Measurements from ENCODE around the gene TBC1D24.
A peak's percentile ranks its signal among the peaks of the same experiment; 100 is the strongest.
"Not testable (repeated sequence)": the region's sequence is repeated elsewhere in the genome, so short reads cannot be mapped to it uniquely, and the experiment has no call there.

TBC1D24 gene

DNA sequence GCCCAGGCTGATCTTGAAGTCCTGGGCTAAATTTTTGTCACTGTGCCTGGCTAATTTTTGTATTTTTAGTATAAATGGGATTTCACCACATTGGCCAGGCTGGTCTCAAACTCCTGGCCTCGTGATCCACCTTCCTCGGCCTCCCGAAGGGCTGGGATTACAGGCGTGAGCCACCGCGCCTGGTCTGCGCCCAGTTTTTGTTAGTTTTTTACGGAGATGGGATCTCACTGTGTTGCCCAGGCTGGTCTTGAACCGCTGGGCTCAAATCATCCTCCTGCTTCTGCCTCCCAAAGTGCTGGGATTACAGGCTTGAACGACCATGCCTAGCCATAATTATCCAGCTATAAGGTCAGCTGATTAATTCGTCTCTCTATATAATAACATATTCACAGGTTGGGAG is 59.0 kb downstream of the TBC1D24 start:
- DNase-seq, result no peak

DNA sequence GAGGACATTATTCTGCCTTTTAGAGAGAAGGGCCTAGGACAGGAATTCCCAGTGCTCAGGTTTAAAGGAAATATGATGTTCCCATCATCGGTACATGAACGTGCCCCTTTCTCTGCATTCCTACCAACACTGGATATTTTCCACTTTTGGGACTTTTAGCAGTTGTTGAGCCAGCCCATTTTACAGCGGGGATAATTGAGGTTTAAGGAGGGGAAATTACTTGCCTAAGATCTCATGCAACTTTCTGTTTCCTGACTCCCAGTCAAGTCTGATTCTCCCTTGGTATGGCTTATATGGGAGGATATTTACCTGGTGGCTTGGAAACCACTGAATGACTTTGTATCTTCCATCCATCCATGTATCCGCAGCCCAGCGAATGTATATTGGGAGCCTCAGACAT is 59.4 kb downstream of the TBC1D24 start:
- DNase-seq, result not testable (repeated sequence)

DNA sequence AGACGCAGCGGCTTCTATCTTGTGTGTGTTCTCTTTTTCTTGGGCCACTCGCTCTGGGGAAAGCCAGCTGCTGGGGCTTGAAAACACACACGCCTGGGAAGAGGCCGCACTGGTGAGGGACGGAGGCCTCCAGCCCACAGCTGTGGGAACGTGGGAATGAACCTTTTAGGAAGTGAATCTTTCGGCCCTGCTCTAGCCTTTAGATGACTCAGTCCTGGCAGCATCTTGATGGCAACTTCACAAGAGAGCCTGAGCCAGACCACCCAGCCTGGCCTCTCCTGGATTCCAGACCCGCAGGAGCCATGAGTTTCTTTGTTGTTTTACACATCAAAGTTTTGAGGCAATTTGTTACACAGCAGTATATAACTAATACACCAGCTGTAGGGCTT is 60.7 kb downstream of the TBC1D24 start:
- DNase-seq, result no peak

DNA sequence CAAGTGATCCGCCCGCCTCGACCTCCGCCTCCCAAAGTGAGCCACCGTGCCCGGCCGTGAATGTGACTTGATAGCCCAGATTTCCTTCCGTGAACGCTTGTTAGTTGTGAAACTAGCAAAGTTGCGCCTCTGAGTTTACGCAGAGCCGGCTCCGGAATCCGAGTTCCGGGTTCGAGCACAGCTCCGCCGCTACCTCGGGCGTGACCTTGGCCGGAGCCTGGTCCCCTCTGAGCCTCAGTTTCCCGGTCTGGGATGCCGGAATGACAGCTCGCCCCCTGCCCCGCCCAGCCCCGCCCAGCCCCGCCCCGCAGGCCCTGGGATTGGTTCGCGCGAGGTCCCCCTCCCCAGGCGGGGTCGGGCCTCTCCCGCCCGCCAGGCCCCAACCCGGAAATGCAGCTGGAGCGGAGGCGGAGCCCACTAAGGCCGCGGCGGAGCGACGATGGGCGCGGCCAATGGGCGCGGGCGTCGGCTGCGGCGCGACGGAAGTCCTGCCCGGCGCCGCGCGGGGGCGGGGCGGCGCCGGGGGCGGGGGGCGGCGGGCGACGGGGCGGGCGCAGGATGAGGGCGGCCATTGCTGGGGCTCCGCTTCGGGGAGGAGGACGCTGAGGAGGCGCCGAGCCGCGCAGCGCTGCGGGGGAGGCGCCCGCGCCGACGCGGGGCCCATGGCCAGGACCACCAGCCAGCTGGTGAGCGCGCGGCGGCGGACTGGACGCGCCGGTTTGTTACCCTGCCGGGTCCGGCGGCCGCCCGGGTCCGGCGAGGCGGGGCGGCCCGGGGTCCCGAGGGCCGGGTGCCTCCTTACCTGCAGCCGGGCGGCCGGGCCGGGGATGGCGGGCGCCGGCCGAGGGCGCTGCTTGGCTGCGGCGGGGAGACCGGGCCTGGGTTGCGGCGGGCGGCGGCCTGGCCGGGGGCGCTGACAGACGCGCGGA is 62.8 kb downstream of the TBC1D24 start, which contains the start of gene PDPK1:
Gene PDPK1, plus strand, starts transcription at position 571 of the 929 bp plus-strand sequence. Its CDS starts 92 bp downstream, at position 663.
- DNase-seq, result peak; percentile 63

DNA sequence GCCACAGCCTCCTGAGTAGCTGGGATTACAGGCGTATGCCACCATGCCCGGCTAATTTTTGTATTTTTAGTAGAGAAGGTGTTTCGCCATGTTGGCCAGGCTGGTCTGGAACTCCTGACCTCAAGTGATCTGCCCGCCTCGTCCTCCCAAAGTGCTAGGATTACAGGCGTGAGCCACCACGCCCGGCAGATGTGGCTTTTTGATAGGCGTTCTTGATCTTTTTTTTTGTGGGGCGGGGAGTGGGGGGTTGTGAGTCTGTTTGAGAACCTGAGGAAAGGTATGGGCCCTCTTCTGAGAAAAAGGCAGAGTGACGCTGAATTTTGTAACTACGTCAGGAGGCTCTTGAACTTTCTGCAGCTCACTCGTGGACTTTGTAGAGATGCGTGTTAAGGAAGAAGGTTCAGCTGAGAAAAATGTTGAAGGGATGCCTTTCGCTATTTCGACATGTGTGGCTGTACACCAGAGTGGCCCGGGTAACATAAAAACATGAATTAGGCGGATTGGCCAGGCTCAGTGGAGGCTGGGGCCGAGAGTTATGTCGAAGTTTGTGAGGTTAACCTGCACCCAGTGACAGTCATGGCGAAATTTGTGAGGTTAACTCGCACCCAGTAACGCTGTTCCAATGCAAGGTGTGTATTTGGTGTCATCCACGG is 64.4 kb downstream of the TBC1D24 start:
- DNase-seq, result not testable (repeated sequence)

DNA sequence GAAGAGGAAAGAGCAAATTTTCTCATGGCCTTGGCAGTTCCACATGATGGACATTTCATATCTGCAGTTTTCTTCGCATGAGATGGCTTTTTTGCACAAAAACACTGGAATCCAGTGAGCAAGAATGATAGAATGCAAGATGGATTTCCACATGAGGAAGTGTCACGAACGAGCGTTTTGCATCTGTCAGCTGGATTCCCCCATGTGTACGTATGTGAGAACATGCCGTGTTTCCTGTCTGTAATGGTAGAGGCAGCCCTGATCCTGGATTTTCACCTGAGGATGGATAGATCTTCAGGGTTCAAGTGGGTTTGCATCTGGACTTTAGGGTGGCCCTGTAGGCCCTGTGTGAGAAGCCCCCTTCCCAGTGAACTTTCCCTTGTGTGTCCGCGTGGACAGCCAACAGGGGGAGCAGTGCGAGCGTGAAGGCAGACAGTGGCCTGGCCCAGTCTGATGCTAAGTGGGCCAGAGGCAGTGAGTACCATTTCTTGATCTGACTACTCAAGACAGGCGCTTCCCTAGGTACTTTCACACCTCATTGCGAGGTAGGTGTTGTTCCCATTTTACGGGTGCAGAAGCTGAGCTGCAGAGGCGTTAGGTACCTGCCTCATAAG is 65.0 kb downstream of the TBC1D24 start:
- not testable (repeated sequence) for DNase-seq

DNA sequence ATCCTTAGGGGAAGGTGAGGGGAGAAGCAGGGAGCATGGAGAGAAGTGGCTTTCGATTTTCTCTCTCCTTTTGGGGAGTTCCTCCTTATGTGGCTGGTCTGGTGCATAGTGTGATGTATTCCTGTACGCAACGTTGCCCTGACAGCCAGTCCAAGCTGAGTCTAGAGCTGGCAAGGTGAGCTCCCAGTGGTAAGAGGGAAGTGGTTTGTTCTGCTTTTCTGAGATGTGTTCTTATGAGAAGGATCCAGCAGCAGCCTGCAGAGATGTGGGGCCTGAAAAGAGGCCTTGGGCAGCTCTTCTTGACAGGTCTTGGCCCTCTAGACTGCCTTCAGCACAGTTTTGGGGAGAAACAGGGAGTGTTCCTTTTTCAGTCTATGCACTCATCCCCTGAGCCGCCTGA is 66.0 kb downstream of the TBC1D24 start:
- DNase-seq, result not testable (repeated sequence)

DNA sequence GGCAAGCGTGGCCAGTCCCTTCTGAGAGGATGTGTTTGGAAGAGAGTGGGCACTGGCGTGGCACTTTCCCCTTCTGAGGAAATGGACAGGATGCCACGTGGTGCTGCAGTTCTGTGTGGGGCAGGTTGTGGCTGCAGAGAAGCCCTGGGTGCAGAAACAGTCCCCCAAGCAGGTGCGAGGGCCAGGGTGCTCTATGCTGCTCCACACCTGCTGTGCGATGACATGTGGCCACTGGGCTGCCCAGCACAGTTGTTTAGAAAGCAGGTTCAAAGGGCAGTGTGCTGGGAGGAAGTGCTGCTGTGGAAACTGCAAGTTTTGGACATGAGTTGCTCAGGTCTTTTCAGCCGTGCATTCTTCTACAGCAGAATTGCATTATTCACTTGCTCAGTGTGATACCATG is 66.5 kb downstream of the TBC1D24 start:
- not testable (repeated sequence) for DNase-seq

DNA sequence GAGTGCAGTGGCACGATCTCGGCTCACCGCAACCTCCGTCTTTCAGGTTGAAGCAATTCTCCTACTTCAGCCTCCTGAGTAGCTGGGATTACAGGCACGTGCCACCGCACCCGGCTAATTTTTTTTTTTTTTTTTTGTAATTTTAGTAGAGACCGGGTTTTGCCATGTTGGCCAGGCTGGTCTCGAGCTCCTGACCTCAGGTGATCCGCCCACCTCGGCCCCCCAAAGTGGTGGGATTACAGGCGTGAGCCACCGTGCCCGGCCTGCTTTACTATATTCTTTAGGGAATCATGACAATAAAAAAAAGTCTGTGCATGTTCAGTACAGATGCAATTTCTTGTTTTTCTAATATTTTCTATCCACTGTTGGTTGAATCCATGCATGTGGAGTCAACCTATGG is 68.8 kb downstream of the TBC1D24 start:
- DNase-seq, result not testable (repeated sequence)

DNA sequence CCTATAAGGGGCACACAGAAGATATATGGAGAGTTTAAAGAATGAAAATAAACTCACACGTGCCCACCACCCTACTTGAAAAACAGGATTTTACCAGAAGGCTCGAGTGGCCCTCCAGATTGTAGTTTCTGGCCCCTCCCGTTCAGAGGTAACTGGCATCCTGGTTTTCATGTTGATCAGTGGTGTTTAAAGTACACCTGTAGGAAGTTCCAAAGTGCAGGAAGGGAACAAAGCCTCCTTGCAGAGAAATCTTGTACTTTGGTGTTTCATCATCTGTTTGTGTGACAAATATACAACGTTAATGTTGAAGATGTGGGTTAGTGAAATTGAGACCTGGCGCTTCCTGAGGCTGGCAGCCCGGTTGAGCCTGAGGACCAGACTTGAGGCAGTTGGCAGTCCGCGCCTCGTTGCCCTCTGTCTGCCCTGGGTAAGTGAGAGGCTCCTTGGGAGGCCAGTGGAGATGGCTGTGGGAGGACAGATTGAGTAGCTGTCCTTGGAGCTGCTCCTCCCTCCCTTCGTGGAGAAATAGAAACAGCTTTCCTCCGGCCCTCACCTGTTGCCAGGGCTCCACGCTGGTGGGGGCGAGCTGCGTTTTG is 75.5 kb downstream of the TBC1D24 start:
- DNase-seq, result not testable (repeated sequence)

DNA sequence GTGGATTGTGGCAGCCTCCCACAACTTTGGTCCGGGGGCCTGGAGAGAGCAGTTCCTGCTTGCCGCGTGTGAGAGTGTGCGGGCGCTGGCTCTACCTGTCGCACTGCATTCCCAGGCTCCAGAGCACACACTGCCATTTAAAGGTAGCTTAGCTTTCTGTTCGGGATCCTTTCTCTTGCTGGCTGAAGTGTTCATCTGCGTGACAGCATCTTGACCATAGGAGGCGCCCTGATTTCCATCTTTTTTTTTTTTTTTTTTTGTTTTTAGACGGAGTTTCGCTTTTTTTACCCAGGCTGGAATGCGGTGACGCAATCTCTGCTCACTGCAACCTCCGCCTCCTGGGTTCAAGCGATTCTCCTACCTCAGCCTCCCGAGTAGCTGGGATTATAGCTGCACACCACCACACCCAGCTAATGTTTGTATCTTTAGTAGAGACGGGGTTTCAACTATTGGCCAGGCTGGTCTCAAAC is 76.5 kb downstream of the TBC1D24 start:
- not testable (repeated sequence) for DNase-seq

DNA sequence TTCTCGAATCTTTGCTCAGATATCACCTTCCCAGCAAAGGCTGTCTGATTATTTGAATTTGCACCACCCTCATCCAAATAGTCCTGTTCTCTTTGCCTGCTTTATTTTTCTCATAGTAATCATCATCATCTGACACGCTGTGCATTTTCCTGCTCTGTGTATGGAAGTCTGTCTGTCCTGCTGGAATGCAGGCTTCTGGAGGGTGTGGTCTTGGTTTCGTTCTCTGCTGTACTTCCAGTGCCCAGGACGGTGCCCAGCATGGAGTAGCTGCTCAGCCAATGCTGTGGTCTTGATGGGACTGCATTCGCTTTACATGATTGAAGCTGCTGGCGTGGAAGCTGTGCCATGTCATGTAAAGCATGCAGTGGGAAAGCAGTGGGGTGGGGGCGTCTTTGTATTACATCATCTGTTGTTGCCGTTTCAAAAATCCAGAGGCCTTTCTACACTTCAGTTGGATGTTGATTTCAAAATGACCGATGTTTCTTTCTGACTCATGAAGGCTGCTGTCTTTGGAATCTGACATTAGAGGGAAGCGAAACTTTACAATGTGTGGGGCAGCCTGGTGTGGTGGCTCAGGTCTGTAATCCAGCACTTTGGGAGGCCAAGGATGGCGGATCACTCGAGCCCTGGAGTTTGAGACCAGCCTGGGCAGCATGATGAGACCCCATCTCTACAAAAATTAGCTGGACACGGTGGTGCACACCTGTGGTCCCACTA is 79.9 kb downstream of the TBC1D24 start:
- DNase-seq, result not testable (repeated sequence)

Data from DMS79 treated with DMSO at 0.1 percent for 48 hours (cell line).